ENCODE measurements around the gene KIF25.

KIF25 gene

GRCh38 chr6:168027521-168027920 lies 30.1 kb downstream of the KIF25 start:
- no peak overlapping the region for H3K4me3 ChIP-seq (ENCODE audit: low read depth, low read length)
- no peaks in the 10 kb centered on the region for H3K9me3 ChIP-seq (ENCODE audit: control insufficient read depth, insufficient read depth, low read length)
- no peak overlapping the region for H3K9ac ChIP-seq (ENCODE audit: low read depth, low read length)
- no peaks in the 10 kb centered on the region for H3K27me3 ChIP-seq (ENCODE audit: control insufficient read depth, insufficient read depth, low read length)
- no peaks in the 10 kb centered on the region for H3K4me1 ChIP-seq (ENCODE audit: control insufficient read depth, insufficient read depth, low read length)
- no peaks in the 10 kb centered on the region for H3K36me3 ChIP-seq (ENCODE audit: control insufficient read depth, insufficient read depth, low read length)

DNA sequence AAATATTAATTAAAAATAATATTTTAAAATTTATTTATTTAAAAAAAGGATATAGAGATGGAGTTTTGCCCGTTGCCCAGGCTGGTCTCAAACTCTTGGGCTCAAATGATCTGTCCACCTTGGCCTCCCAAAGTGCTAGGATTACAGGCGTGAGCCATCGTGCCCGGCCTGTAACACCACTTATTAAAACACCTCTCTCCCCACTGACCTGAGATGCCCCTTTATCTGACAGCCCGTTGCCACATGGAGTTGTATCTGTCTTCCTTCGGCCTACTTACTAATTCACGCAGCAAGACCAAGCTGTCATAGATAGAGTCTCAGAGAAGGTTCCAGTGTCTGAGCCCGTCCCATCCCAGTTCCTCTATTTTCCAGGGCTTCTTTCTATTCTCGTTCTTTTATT lies 30.7 kb downstream of the KIF25 start:
- Histone ChIP-seq H3K27me3 (ENCODE audit: control insufficient read depth, insufficient read depth, low read length) (no peaks in the 10 kb centered on the region), H3K4me1 (ENCODE audit: control insufficient read depth, insufficient read depth, low read length) (no peaks in the 10 kb centered on the region), H3K4me3 (ENCODE audit: low read depth, low read length) (no peak overlapping the region), H3K9me3 (ENCODE audit: control insufficient read depth, insufficient read depth, low read length) (no peaks in the 10 kb centered on the region), H3K36me3 (ENCODE audit: control insufficient read depth, insufficient read depth, low read length) (no peaks in the 10 kb centered on the region), H3K9ac (ENCODE audit: low read depth, low read length) (no peak overlapping the region)

- Histone ChIP-seq H3K27me3 (ENCODE audit: control insufficient read depth, insufficient read depth, low read length) (no peaks in the 10 kb centered on the region), H3K36me3 (ENCODE audit: control insufficient read depth, insufficient read depth, low read length) (no peaks in the 10 kb centered on the region), H3K9me3 (ENCODE audit: control insufficient read depth, insufficient read depth, low read length) (no peaks in the 10 kb centered on the region), H3K9ac (ENCODE audit: low read depth, low read length) (no peak overlapping the region), H3K4me3 (ENCODE audit: low read depth, low read length) (no peak overlapping the region), H3K4me1 (ENCODE audit: control insufficient read depth, insufficient read depth, low read length) (no peaks in the 10 kb centered on the region)
Observed at GRCh38 chr6:168029459-168030217, 32.2 kb downstream of the KIF25 start.

GRCh38 chr6:168030218-168030746 lies 32.8 kb downstream of the KIF25 start:
- Histone ChIP-seq H3K4me3 (ENCODE audit: low read depth, low read length) (no peak overlapping the region), H3K36me3 (ENCODE audit: control insufficient read depth, insufficient read depth, low read length) (no peaks in the 10 kb centered on the region), H3K9me3 (ENCODE audit: control insufficient read depth, insufficient read depth, low read length) (no peaks in the 10 kb centered on the region), H3K27me3 (ENCODE audit: control insufficient read depth, insufficient read depth, low read length) (no peaks in the 10 kb centered on the region), H3K4me1 (ENCODE audit: control insufficient read depth, insufficient read depth, low read length) (no peaks in the 10 kb centered on the region), H3K9ac (ENCODE audit: low read depth, low read length) (no peak overlapping the region)

- Histone ChIP-seq H3K9ac (ENCODE audit: low read depth, low read length) (no peak overlapping the region), H3K27me3 (ENCODE audit: control insufficient read depth, insufficient read depth, low read length) (no peaks in the 10 kb centered on the region), H3K4me3 (ENCODE audit: low read depth, low read length) (no peak overlapping the region), H3K4me1 (ENCODE audit: control insufficient read depth, insufficient read depth, low read length) (no peaks in the 10 kb centered on the region), H3K9me3 (ENCODE audit: control insufficient read depth, insufficient read depth, low read length) (no peaks in the 10 kb centered on the region), H3K36me3 (ENCODE audit: control insufficient read depth, insufficient read depth, low read length) (no peaks in the 10 kb centered on the region)
Observed at GRCh38 chr6:168030908-168031307, 33.4 kb downstream of the KIF25 start.

DNA sequence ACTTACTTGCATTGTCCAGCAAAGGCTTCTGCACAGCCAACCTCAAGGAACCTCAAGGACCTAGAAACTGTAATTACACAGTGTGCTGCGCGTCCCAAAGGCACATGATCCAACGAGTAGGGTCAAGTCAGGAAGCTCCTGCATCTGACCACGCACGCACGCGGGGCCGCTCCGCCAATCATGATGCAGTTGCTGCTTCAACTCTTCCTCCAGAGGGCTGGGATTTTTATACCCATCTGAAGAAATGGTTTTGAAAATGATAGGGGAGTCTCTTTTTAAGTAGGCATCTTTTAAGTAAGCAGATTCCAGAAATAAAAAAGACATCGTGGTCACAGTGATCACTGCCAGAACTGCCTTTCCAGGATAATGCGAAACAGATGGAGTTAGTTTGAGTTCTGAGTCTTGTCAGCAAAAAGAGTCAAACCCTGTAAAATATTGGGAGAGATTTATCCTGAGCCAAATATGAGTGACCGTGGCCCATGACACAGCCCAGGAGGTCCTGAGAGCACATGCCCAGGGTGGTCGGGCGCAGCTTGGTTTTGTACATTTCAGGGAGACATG lies 34.0 kb downstream of the KIF25 start:
- no peak overlapping the region for H3K9ac ChIP-seq (ENCODE audit: low read depth, low read length)
- H3K4me1 ChIP-seq (ENCODE audit: control insufficient read depth, insufficient read depth, low read length) = no peaks in the 10 kb centered on the region
- H3K36me3 ChIP-seq (ENCODE audit: control insufficient read depth, insufficient read depth, low read length) = no peaks in the 10 kb centered on the region
- H3K9me3 ChIP-seq (ENCODE audit: control insufficient read depth, insufficient read depth, low read length) = no peaks in the 10 kb centered on the region
- no peaks in the 10 kb centered on the region for H3K27me3 ChIP-seq (ENCODE audit: control insufficient read depth, insufficient read depth, low read length)
- H3K4me3 ChIP-seq (ENCODE audit: low read depth, low read length) = no peak overlapping the region

DNA sequence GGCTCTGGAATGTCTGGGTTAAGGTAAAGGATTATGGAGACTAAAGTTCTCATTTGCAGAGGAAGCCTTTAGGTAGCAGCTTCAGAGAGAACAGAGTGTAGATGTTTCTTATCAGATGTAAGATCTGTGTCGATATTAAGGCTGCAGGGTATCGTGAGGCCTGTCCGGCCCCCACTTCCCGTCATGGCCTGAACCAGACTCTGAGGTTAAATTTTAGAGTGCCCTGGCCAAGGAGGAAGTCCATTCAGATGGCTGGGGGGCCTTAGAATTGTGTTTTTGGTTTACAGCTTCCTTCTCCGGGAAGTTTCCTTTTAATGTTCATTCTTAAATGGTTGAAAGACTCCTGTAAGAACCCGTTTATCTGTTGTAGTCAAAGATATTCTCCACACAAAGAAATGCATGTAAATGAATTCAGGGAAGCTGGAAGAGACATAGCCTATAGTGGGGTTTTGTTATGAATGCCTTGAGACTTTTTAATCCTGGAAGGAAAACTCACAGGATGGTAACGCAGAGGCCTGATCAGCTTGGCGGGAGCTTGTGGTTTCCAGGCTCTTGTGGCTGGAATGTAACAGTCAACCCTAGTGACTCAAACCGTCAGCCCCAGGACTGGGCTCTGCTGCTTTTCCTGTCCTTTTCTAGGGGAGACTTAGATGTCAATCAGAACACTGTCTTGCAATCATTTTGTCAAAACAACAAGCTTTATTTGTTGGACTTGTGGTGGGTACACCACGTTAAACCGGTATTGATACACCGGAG lies 34.7 kb downstream of the KIF25 start:
- H3K4me3 ChIP-seq (ENCODE audit: low read depth, low read length) = no peak overlapping the region
- H3K36me3 ChIP-seq (ENCODE audit: control insufficient read depth, insufficient read depth, low read length) = no peaks in the 10 kb centered on the region
- no peaks in the 10 kb centered on the region for H3K27me3 ChIP-seq (ENCODE audit: control insufficient read depth, insufficient read depth, low read length)
- no peak overlapping the region for H3K9ac ChIP-seq (ENCODE audit: low read depth, low read length)
- no peaks in the 10 kb centered on the region for H3K4me1 ChIP-seq (ENCODE audit: control insufficient read depth, insufficient read depth, low read length)
- no peaks in the 10 kb centered on the region for H3K9me3 ChIP-seq (ENCODE audit: control insufficient read depth, insufficient read depth, low read length)

DNA sequence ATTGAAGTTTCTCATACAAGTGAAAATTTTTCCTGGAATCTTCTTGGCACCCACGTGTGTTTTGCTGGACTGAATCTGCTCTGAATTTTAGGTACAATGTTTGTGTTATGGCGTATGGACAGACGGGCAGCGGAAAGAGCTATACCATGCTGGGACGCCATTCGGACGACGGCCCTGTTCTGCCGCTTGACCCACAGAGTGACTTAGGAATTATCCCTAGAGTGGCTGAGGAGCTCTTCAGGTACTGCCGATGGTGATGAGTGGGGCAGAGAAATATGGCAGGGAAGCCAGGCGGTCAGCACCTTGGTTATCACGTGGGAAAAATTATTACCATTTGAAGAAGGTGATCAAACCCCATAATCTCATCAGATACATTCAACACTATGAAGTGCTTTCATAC lies 36.3 kb downstream of the KIF25 start:
- Histone ChIP-seq H3K36me3 (ENCODE audit: control insufficient read depth, insufficient read depth, low read length) (no peaks in the 10 kb centered on the region), H3K9me3 (ENCODE audit: control insufficient read depth, insufficient read depth, low read length) (peaks cover 3% of the 10 kb centered on the region), H3K4me3 (ENCODE audit: low read depth, low read length) (no peak overlapping the region), H3K27me3 (ENCODE audit: control insufficient read depth, insufficient read depth, low read length) (no peaks in the 10 kb centered on the region), H3K4me1 (ENCODE audit: control insufficient read depth, insufficient read depth, low read length) (no peaks in the 10 kb centered on the region), H3K9ac (ENCODE audit: low read depth, low read length) (no peak overlapping the region)

GRCh38 chr6:168034537-168034936 lies 37.1 kb downstream of the KIF25 start:
- Histone ChIP-seq H3K4me3 (ENCODE audit: low read depth, low read length) (no peak overlapping the region), H3K36me3 (ENCODE audit: control insufficient read depth, insufficient read depth, low read length) (peaks cover 5% of the 10 kb centered on the region), H3K9me3 (ENCODE audit: control insufficient read depth, insufficient read depth, low read length) (peaks cover 9% of the 10 kb centered on the region), H3K9ac (ENCODE audit: low read depth, low read length) (no peak overlapping the region), H3K4me1 (ENCODE audit: control insufficient read depth, insufficient read depth, low read length) (no peaks in the 10 kb centered on the region), H3K27me3 (ENCODE audit: control insufficient read depth, insufficient read depth, low read length) (no peaks in the 10 kb centered on the region)

GRCh38 chr6:168035098-168035660 lies 37.7 kb downstream of the KIF25 start:
- H3K9me3 ChIP-seq (ENCODE audit: control insufficient read depth, insufficient read depth, low read length) = peaks cover 12% of the 10 kb centered on the region
- H3K9ac ChIP-seq (ENCODE audit: low read depth, low read length) = no peak overlapping the region
- no peaks in the 10 kb centered on the region for H3K27me3 ChIP-seq (ENCODE audit: control insufficient read depth, insufficient read depth, low read length)
- H3K36me3 ChIP-seq (ENCODE audit: control insufficient read depth, insufficient read depth, low read length) = peaks cover 5% of the 10 kb centered on the region
- H3K4me3 ChIP-seq (ENCODE audit: low read depth, low read length) = peak overlapping the region; percentile 39
- H3K4me1 ChIP-seq (ENCODE audit: control insufficient read depth, insufficient read depth, low read length) = no peaks in the 10 kb centered on the region

DNA sequence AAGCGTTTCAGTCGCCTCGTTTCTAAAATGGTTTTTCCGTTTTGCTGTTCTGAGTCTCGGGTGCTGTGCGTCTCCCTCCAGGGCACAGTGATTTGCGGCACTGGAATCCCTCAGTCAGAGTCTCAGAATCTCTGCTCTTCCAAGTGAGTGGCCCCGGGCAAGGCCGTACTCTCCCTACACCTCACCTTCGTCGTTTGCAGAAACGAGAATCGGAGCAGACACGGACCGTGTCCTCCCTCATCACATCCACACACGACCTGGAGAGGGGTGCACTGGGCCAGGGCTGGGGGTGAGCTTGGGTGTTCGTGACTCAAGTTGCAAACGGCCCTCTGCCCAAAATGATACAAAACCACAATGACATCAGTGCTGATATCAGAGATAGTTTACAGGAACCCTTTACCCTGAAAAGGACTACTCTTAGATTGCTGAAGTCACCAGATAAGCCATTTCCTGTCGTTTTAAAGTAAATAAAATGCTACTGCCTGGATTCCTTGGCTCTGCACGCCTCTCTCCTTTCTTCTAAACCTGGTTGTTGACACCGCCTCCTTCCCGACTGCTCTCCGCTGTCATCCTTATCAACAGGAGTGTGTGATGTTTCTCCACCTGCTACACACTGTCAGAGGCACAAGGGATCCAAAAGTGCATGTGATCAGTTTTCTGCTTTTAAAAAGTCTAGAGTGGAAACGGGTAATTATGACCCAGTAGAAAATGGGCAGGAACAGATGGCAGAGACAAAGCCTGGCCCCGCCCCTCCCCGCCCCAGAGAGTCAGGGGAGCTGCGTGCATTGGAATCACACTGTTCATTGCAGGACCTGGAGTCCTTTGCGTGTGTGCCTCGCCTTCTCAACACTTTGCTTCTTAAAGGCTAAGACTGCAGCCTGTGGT lies 38.4 kb downstream of the KIF25 start:
- Histone ChIP-seq H3K4me3 (ENCODE audit: low read depth, low read length) (peak overlapping the region; percentile 39), H3K9me3 (ENCODE audit: control insufficient read depth, insufficient read depth, low read length) (peaks cover 18% of the 10 kb centered on the region), H3K9ac (ENCODE audit: low read depth, low read length) (no peak overlapping the region), H3K4me1 (ENCODE audit: control insufficient read depth, insufficient read depth, low read length) (no peaks in the 10 kb centered on the region), H3K36me3 (ENCODE audit: control insufficient read depth, insufficient read depth, low read length) (peaks cover 5% of the 10 kb centered on the region), H3K27me3 (ENCODE audit: control insufficient read depth, insufficient read depth, low read length) (no peaks in the 10 kb centered on the region)
